Retinal pigment epithelial cell (primary cell): ENCODE data around the gene GLIPR1.

Source experiments
- DNase-seq: peaks from one replicate; pipeline ENCODE4 v3.0.0-alpha.2; 2010; ENCODE audit warnings: low read depth
- H3K4me3 ChIP-seq: 2 replicates; pipeline ENCODE4 v1.5.1; 2011; ENCODE audit warnings: mild to moderate bottlenecking, low read length, control low read depth, moderate library complexity
- CTCF ChIP-seq: conservative IDR thresholded peaks from 2 replicates; pipeline ENCODE4 v1.5.1; 2011; ENCODE audit warnings: low read depth, low read length, control low read depth, inconsistent platforms

GLIPR1 gene

DNA sequence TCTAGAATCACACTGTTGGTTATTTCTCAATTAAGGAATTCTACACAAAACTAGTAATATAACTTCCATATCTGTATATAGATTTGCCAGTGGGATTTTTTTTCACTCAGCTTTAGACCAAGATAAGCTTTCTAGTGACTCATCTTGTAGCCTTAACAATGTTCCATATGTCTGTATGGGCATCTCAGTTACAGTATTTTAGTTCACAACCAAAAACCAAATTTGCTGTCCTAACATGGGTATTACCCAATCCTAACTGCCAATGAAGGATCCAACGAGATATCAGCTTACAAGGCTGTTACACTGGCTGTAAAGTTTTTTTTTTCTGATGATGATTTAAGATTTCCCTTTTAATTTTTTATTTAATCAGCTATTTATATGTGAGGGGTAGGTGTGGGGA is 62.4 kb downstream of the GLIPR1 start:
- no peak for DNase-seq
- H3K4me3 ChIP-seq: no peak overlapping the region
- TF ChIP-seq CTCF: no peak

DNA sequence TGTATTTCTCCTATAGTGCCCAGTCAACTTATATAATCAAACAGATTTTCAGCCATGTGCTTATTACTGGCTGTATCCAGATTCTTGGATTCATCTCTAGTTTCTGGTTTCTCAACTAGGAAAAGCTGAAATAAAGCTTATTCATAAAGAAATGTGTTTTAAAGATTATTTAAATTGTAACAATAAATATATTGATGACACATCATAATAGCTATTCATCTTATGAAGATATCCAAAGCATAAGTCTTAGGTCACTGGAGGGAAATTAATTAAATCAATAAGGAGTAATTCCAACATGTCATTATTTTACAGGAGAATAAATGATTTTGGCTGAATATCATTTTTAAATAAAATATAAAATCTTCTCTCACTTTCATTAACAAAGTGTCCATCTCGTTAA is 63.0 kb downstream of the GLIPR1 start:
- TF ChIP-seq CTCF: no peak
- H3K4me3 ChIP-seq: no peak overlapping the region
- DNase-seq: no peak

GRCh38 chr12:75545636-75546035 is 65.1 kb downstream of the GLIPR1 start:
- no peak for DNase-seq
- no peak for TF ChIP-seq CTCF
- H3K4me3 ChIP-seq: no peak overlapping the region

GRCh38 chr12:75548879-75549278 is 68.3 kb downstream of the GLIPR1 start:
- H3K4me3 ChIP-seq: no peak overlapping the region
- no peak for TF ChIP-seq CTCF
- no peak for DNase-seq

DNA sequence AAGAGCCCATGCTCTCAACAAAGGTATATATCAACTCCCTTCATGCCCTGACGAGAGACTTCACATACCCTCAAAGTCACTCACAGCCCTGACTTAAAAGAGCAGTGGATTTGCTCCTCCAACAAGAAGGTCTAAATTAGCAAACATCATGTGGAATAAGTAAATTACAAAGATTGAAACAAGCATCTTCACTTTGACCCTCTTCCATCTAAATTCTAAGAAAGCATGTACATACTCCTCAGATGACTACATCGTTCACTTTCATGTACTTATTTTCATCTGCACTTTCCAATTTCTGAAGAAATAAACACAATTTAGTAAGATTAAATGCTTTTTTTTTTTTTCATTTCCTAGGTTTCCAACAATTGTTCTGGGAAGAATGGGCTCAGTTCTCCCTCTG is 69.4 kb downstream of the GLIPR1 start:
- H3K4me3 ChIP-seq: no peak overlapping the region
- no peak for DNase-seq
- no peak for TF ChIP-seq CTCF

GRCh38 chr12:75550401-75551240 is 70.1 kb downstream of the GLIPR1 start:
- DNase-seq: no peak
- no peak overlapping the region for H3K4me3 ChIP-seq

More at GRCh38 chr12:75550401-75551240, 70.1 kb downstream of the GLIPR1 start:
- TF ChIP-seq CTCF: no peak
